Panc1 (cell line): Measurements from ENCODE around the gene FILIP1L.

Source experiments
- CTCF ChIP-seq: fragments of 450-650 bp; IDR thresholded peaks from 2 replicates; pipeline ENCODE4 v1.5.1; 2017; ENCODE audit warnings: mild to moderate bottlenecking
- POLR2AphosphoS5 ChIP-seq: IDR thresholded peaks from 2 replicates; pipeline ENCODE4 v1.6.1; 2012; ENCODE audit warnings: mild to moderate bottlenecking, low read depth, low read length, moderate library complexity
- REST ChIP-seq, 2 experiments: IDR thresholded peaks; 2 replicates each; pipeline ENCODE4 v1.6.1; 2011 to 2012; ENCODE audit warnings: low read depth in 2 of 2, control low read depth in 1 of 2, low read length in 1 of 2, mild to moderate bottlenecking in 1 of 2, moderate library complexity in 1 of 2; ENCODE audit not compliant: insufficient read depth in 1 of 2
- SIN3A ChIP-seq: IDR thresholded peaks from 2 replicates; pipeline ENCODE4 v1.6.1; 2012; ENCODE audit warnings: low read depth, mild to moderate bottlenecking, low read length, moderate library complexity, borderline replicate concordance; ENCODE audit not compliant: insufficient read depth
- TCF7L2 ChIP-seq: IDR thresholded peaks from 2 replicates; pipeline ENCODE4 v1.6.1; 2011; ENCODE audit warnings: mild to moderate bottlenecking, low read depth, low read length, inconsistent platforms

- TF ChIP-seq POLR2AphosphoS5 (no peak), CTCF (no peak), REST (IDR thresholded peaks at IDR 0.05; ENCODE audit: insufficient read depth in 1 of 2, low read depth in 2 of 2, low read length in 1 of 2) (no peak), SIN3A (no peak), TCF7L2 (no peak)
Observed at GRCh38 chr3:99934975-99935797, 179.1 kb downstream of the FILIP1L start.
